ENCODE data around the gene UBAP2L.
"Not testable (repeated sequence)": the region's sequence is repeated elsewhere in the genome, so short reads cannot be mapped to it uniquely, and the experiment has no call there.

UBAP2L gene

DNA sequence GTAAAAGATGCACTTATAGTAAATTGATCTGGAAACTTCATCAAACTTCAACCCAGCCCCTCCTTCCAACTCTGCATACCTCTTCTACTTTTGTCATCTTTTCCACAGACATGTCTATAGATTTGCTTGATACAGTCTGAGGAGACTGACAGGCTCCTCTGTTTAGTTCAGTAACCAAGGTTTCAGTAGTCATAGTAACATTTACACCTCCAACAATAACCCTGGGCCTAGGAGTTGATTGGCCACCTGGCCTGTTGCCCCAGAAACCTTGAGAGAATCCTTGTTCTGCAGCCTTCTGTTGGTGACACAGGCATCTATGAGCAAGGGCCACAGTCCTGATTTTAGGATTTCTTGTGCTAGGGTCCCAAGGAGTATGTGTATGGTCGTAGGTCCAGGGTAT lies 14.6 kb upstream of the UBAP2L start, which contains the start of gene CFAP141:
Gene CFAP141, minus strand, starts transcription at position 138 of the 400 bp plus-strand sequence. Its CDS starts 26 bp downstream, at position 112.
- DNase-seq = no peak

DNA sequence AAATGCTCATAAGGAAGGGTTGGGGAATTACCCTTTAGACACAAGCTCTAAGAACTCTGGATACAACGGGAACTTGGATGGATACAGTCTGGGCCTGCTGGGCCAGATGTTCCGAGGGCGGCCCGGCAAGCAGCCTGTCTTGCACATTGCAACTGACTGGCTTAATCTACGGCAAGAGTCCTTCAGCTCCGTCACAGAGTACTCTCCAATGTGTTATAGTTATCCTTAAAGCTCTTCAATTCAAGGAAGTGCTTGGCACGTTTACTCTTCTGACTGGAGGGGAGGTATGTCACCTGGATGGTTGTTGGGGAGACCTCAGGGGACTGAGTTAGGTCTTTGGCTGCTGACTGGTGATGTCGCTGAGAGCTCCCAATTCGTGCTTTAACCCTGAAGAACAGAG lies 13.5 kb upstream of the UBAP2L start:
- DNase-seq = no peak

DNA sequence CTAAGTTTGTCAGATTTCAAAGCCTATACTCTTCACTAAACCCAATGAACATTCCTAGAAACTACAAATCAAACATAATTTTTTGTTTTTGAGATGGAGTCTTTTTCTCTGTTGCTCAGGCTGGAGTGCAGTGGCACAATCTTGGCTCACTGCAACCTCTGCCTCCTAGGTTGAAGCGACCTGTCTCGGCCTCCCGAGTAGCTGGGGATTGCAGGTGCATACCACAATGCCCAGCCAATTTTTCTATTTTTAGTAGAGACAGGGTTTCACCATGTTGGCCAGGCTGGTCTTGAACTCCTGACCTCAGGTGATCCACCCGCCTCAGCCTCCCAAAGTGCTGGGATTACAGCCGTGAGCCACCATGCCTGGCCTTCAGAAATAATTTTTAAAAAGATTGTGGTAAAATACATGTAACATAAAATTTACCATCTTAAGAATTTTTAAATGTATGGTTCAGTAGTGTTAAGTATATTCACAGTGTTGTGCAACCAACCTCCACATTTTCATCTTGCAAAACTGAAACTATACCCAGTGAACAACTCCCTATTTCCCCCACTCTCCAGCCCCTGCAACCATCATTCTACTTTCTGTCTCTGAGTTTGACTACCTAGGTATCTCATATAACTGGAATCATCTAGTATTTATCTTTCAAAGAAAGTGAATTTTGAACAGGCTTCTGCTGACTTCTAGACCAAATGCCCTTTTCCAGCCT lies 11.9 kb upstream of the UBAP2L start:
- DNase-seq = no peak

DNA sequence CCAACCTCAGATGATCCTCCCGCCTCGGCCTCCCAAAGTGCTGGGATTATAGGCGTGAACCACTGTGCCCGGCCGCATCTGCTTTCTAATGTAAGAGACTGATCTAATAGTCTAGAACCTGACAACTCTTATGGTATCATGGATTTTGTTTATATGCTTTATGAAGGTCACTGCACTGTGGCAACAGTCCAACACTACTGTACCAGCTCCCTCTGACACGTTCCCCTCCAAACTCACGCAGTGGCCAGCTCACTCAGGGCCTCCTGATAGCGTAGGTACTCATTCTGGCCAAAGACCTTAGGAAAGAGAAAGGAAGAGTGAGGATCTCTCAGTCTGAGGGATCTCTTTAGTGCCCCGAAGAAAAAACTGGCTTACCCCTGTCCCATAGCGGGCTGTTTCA lies 8.7 kb upstream of the UBAP2L start:
- DNase-seq = no peak

DNA sequence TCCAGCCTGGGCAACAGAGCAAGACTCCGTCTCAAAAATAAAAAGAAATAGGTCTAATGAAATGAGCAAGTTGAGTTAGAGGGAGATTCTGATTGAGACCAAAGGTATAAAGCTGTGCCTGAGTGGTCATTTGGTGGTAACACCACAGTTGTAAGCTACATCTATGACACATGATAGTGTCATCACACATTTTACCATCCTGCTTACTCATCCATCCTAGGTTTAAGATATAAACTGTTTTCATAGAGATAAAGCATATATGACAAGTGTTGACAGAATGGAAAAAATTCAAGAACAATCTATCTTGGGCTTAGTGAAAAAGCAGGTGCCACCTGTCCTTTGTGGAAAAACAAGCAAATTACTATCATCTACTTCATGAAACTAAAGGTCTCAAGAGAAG lies 7.5 kb upstream of the UBAP2L start:
- no peak for DNase-seq

DNA sequence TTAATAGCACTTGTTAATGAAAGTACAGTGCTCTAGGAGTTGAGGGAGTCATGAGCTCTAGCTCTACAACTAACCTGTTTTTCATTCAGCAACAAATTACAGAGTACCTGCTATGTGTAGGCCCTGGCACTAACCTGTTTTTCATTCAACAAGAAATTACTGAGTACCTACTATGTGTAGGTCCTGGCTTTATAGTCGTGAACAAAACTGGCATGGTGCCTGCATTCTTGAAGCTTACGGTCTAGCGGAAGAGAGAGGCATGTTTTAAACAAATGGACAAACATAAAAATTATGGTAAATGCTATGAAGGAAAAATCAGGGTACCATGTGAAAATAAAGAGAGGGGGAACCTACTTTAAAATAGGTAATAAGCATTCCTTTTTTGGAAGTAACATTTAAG lies 2.2 kb upstream of the UBAP2L start:
- DNase-seq = no peak

DNA sequence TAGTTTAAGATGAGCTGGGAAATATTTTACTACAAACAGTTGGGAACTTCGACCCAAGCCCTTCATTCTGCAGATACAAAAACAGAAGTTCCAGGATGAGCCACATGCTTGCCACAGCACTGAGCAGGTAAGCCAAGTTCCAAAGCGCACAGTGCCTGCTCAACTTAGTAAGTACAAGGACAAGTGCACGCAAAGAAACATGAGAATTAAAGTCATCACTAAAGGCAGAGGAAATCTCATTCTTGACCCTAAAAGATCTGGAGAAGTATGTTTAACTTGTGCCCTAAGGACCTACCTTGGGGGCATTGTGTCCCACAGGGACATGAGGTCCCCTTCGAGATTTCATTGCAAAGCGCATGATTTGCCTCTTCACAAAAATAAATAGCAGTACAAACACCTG lies 1.2 kb upstream of the UBAP2L start:
- peak; percentile 11 for DNase-seq

DNA sequence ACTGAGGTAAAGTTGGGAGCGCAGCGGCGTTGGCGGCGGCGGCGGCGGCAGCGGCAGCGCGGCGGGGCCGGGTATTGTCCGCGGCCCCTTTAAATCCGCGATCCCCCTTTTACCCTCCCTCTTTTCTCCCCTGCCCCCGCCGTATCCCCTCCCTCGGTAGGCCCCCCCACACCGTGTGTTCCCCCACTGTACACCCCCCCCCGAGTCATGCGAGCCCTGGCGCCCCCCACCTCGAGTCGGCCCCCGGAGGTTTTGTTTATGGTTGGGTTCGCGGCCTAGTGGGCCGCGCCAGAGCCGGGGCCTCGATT lies 169 bp downstream of the UBAP2L start:
- no peak for DNase-seq

DNA sequence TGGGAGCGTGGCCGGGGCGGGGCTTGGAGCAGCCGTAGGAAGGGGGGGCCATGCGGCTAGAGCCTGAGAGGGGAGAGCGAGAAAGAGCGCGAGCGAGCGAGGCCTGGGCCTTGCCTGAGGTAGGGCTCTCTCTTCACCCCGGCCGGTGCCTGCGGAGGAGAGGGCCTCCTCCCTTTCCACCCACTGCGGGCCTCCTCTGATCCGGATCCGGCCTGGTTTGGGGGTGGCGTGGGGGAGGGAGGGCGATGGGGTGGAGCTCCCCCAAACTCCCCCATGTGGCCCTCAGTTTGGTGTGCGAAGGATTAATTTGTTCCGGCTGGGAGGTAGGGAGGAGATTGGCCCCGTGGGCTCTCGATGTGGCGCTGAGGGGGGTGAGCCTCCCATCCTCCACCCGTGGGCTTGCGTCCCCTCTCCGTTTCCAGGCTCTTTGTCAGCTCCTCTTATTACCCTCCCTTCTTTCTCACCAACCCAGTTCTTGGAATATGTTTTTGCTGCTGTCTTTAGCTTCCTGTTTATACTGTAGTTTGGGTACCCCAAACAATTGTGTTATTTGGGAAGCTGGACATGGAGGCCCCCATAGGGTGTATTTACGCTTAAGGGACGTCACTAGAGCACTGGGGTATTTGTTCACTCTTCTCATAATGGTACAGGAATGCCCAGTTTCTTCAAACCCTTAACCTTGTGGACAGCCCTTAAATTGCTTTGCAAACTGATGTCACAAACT lies 685 bp downstream of the UBAP2L start:
- peak; percentile 52 for DNase-seq

DNA sequence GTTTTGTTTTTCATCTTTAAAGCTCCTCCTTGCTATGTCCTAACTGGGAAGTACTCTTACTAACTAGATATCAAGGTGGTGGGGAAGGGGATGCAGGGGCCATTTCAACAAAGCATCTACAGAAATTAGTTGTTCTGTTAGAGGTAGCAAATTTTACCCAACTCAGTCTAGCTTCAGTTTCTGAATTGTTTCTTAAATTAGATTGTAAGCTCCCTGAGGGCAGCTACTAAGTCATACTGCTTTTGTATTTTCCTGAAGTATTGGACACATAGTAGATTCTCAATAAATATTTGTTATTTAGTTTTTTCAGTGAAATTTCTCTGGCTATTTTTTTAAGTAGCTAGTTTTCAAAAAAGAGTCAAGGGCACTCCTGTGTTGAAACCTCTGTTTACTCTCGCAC lies 1.8 kb downstream of the UBAP2L start:
- DNase-seq = no peak

DNA sequence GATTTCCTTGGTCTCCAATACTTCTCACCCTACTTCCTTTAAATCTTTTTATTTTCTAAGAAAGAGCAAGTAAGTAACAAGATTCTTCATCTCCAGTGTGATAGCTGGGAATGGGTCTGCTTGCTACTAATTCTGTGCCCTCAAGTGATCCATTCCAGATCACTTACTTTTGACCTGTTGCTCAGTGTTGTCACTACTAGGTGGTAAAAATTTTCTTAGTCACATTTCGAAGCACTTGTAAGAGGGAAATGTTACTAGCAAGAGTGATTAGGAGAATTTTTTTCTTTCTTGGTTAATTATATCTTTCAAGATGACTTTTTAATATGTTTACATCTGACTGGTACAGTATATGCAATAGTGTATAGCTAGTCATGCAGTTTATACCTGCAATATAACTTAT lies 2.2 kb downstream of the UBAP2L start:
- DNase-seq = no peak

DNA sequence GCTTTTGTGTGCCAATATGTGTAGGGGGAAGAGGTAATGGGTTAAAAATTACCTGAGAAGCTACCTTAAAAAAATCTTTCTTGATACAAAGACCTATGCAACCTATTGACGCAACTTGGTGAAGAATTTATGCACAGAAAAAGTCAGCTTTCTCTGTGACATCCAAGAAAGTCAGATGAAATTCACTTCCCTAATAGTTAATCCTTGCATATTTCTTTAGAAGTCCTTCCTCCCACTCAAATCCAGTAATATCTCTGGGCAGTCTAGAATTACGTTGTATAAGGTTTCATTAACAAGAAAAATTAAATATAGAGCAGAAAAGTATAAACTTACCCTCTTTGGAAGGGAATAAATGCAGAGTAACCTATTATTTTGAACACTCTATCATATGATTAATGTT lies 2.9 kb downstream of the UBAP2L start:
- no peak for DNase-seq

DNA sequence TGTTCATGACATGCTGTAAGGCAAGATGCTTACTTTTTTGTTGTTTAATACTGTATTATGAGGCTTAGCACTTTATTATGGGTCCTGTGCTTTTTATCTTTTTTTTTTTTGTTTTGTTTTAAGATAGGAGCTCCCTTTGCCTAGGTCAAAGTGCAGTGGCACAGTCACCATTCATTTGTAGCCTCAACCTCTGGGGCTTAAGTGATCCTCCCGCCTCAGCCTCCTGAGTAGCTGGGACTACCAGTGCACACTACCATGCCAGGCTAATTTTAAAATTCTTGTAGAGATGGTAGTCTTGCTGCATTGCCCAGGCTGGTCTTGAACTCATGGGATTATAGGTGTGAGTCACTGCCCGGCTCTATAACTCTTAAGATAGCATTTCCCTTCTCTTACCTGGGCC lies 4.6 kb downstream of the UBAP2L start:
- DNase-seq = no peak

DNA sequence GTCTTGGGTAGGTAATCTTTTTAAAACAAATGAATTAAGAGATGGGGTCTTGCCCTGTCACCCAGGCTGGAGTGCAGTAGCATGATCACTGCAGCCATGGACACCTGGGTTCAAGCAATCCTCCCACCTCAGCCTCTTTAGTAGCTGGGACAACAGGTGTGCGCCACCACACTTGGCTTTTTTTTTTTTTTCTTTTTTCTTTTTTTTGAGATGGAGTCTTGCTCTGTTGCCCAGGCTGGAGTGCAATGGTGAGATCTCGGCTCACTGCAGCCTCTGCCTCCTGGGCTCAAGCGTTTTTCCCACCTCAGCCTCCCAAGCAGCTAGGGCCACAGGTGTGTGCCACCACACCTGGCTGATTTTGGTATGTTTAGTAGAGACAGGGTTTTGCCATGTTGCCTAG lies 10.4 kb downstream of the UBAP2L start:
- not testable (repeated sequence) for DNase-seq

DNA sequence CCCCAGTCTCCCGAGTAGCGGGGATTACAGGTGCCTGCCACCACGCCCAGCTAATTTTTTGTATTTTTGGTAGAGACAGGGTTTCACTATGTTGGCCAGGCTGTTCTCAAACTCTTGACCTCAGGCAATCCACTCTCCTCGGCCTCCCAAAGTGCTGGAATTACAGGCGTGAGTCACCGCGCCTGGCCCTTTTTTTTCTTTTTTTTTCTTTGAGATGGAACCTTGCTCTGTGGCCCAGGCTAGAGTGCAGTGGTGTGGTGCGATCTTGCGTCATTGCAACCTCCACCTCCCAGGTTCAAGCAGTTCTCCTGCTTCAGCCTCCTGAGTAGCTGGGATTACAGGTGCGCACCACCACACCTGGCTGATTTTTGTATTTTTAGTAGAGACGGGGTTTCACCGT lies 12.4 kb downstream of the UBAP2L start:
- not testable (repeated sequence) for DNase-seq

DNA sequence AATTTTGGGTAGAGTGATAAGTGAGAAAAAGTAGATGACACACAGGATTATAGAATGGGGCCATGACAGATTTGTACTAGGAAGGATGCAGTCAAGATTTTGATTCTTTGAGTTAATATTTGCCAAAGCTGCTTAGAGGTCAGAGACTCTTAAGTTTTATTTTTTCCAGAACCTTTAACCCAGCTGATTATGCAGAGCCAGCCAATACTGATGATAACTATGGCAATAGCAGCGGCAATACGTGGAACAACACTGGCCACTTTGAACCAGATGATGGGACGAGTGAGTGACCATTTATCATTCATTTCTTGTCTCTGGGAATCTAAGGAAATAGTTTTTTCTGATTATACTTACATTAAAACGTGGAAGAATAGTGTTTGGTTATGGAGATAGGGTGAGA lies 16.1 kb downstream of the UBAP2L start:
- no peak for DNase-seq

DNA sequence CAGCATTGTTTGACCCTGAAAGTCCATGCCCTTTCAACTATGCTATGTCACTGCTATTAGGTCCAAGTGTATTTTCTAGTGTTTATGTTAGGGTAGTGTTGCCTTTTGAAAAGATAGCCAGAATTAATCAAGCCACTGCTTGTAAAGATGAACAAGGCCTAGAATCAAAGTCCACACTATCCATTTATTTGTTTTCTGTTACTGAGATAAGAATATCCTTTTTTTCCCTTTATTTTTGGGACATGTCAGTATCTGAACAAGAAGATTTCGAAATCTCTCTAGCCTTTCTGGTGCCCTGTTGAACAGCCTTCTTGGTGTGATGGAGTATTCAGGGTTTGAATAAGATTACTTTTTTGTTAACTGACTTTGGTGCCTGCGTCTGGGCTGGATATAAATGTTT lies 16.7 kb downstream of the UBAP2L start:
- DNase-seq = no peak

DNA sequence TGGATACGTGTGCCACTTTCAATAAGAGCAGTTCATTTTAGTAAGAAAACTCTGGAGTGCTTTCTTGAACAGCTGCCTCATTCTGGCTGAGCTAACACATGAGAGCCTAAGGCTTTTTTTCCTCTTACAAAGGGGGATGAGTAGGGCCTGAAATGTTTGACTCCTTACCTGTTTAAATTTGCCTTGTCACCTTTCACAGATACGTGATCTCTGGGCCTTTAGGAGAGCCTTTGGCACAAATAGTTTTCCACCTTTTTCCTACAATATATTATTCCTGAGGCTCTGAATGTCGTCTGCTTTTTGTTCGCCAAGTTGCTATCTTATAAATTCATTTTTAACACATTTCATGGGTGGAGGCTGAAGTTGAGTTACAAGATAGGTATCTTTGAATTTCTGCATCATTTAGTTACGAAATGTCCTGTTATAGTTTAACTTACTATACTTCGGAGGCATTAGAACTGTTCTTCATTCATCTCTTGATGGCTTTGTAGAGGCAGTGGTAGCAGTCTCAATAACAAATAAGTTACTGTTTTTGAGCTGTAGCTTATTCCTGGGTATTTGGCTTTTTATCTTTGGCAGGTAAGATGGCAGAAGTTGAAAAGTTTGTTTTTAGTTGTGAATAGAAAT lies 17.2 kb downstream of the UBAP2L start:
- no peak for DNase-seq

DNA sequence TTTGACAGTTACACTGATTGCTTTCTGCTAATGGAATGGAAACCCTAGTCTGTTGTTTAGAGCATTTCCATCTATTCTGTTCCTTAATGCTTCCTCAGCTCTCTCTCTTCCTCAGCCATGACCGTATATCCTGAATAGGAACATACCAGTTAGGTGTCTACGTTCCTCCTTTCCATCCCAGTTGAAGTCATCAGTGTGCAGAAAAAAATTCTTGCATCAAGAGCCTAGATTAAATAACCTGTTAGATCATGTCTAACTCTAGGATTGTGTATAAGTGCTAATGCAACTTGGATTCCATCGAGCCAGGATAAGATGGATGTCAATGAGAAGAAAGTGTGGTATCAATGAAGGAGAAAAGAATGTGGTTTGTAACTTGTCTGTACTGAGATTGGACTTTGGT lies 18.7 kb downstream of the UBAP2L start:
- no peak for DNase-seq

DNA sequence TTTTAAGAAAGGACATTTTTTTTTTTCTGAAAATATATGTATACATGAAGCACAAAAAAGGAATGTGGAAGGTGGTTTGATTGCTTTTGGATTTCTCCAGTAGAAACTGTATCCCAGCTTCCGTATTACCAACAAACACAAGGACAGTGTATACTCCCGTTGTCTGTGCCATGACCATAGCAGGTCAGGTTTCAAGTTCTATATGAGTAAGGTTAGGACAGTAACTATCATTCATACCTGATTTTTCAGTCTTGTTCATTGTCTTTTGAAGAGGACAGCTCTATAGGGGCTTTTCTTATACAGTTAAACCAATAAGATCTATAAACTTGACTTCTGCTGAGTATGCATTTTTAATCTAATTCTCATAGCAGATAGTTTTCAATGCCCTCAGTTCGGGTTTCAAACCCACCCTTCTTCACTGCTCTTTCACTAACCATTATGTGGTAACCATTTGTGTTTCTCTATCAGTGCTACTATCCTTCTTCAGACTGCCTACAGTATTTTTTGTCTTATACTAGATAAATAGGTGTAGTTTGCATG lies 19.6 kb downstream of the UBAP2L start:
- DNase-seq = no peak

DNA sequence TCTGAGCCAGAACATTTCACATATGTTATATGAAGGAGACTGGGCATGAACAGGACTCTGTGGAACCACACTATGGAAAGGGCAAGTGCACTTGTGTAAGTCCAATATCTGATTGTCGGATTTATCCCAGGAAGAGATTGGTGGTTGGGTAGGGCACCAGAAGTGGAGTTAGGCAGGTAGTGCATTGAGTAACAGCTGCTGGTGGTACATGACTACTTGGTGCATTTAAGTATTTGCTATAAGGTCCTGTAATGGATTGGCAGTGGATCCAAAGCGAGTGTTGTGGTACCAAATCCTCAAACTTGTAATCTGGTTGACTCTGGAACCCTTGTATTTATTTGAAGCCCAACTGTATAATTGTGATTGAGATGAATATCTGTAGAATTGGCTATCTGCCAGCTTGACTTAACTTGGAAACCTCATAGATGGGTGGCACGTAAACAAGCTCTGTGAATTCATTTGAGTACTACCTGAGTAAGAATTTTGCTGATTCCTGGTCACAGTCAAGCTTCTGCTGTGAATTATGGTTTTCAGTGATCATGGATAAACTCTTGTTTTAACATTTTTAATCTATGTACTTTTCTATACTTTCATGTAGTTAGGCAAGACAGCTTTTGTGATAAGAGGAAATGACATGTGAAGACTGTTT lies 21.1 kb downstream of the UBAP2L start:
- DNase-seq = no peak

DNA sequence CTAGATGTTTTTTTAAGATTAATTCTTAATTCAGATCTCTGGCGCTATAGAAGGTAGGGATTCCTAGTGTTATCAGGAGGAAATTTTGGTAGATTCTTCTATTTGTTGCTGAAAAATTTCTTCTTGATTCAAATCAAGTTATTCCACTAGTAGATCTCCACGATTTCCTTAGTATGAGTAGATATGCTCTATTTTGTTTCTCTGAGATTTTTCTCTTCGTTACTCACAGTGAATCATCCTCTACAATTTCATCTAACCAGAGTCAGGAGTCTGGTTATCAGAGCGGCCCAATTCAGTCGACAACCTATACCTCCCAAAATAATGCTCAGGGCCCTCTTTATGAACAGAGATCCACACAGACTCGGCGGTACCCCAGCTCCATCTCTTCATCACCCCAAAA lies 32.9 kb downstream of the UBAP2L start:
- DNase-seq = no peak

DNA sequence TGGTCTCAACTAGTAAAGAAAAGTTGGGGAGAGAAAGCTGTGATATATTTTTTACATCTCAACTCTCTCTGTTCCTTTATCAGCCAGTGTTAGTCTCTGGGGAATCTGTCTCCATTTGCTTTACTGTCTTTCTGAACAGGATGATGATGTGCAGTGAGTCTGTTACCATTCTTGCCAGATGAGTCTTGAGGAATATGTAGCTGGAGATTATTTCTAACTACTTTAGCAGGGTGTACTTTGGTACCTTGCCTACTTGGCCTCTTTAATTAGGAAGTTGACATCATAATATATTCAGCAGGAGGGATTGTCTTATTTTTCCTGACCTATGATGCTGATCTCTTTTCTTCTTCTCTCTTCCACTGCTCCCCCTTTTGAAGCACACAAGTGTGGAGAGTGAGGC lies 35.9 kb downstream of the UBAP2L start:
- no peak for DNase-seq

DNA sequence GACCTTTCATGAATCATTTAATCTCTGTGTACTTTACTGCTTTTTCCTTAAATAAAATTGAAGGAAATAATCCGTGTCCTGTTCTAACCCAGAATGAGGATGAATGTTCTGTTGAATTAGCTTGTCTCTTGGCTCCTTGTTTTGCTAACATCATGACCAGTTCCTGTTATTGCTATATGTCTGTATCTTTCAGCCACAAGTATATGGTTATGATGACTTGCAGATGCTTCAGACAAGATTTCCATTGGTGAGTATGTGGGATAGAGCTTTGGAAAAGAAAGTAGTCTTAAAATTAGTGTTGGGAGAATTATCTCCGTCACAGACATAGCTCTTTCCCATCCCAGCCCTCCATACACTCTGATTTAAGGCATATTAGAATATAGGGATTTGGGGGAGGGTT lies 38.0 kb downstream of the UBAP2L start:
- DNase-seq = no peak
